HepG2 (cell line): Measurements from ENCODE around the gene BMI1. TPM values are rescaled to one million over a fixed set of nuclear protein-coding genes. Genes with fewer than 3 reads are reported as not detected.

Source experiments
- ATAC-seq: fragments of 200-7000 bp; cut with Tn5 transposase; 3 replicates; pipeline ENCODE4 v1.9.1; 2020; ENCODE audit warnings: mild to moderate bottlenecking, moderate library complexity
- BruUV-seq: library from RNA; stranded (reverse); fragments of 400-500 nt; replicated peaks from 2 replicates; lab custom pipeline; 2021; lab: Mats Ljungman, UMichigan
- CTCF ChIA-PET: fragments of 300-600 bp; formaldehyde crosslinking; extraction: SDS; loops from one replicate; lab custom pipeline; 2021; ENCODE audit warnings: low total read pairs, inconsistent platforms, low intra/inter-chr PET ratio; lab: Yijun Ruan, JAX
- POLR2A ChIA-PET: fragments of 350-600 bp; sonication (Branson Sonifier 250); formaldehyde crosslinking; loops from one replicate; lab custom pipeline; 2020; ENCODE audit warnings: antibody characterized with exemption, inconsistent platforms; lab: Yijun Ruan, JAX
- DNase-seq: peaks from one replicate; pipeline ENCODE4 v3.0.0-alpha.2; 2015; ENCODE audit warnings: low spot score
- FAIRE-seq: peaks from 3 replicates; lab custom pipeline; 2011; peaks lifted over from hg19 to GRCh38; lab: Jason Lieb, UNC
- H2AFZ ChIP-seq: one replicate; pipeline ENCODE4 v1.6.1; 2011; ENCODE audit warnings: low read length, inconsistent platforms
- H3K27ac ChIP-seq: fragments of 300-600 bp; 3 replicates; pipeline ENCODE4 v1.8.0; 2011; ENCODE audit warnings: mixed run types, mild to moderate bottlenecking, mixed read lengths, low read length, inconsistent platforms; ENCODE audit not compliant: insufficient read depth; ENCODE audit errors: extremely low read length
- H3K27me3 ChIP-seq, 2 experiments: fragments of 200-600 bp in 1 of 2; 2 replicates in 1 of 2; 3 replicates in 1 of 2; pipeline versions ENCODE4 v1.6.0 to v1.8.0; 2011; ENCODE audit warnings: low read length in 2 of 2, mild to moderate bottlenecking in 2 of 2, moderate library complexity in 2 of 2, inconsistent platforms in 1 of 2; ENCODE audit not compliant: insufficient read depth in 2 of 2, control insufficient read depth in 1 of 2
- H3K36me3 ChIP-seq, 2 experiments: fragments of 200-600 bp in 1 of 2; replicated peaks in 1 of 2; 2 replicates in 1 of 2; 3 replicates in 1 of 2; pipeline versions ENCODE4 v1.5.1 to v1.8.0; 2011; ENCODE audit warnings: low read length in 2 of 2, inconsistent platforms in 1 of 2; ENCODE audit not compliant: insufficient read depth in 2 of 2, control insufficient read depth in 1 of 2
- H3K4me1 ChIP-seq: 2 replicates; pipeline ENCODE4 v1.5.1; 2012; ENCODE audit warnings: low read length, inconsistent platforms; ENCODE audit not compliant: insufficient read depth
- H3K4me2 ChIP-seq: 2 replicates; pipeline ENCODE4 v1.6.0; 2011; ENCODE audit warnings: low read depth, low read length, inconsistent platforms
- H3K4me3 ChIP-seq, 3 experiments: fragments of 200-600 bp in 1 of 3; sonication (generic), shearing (Covaris generic) in 1 of 3; replicated peaks in 1 of 3; 2 replicates each; pipeline ENCODE4 v1.5.1; 2011 to 2016; ENCODE audit warnings: low read length in 3 of 3, inconsistent platforms in 2 of 3, low read depth in 2 of 3, mild to moderate bottlenecking in 2 of 3, control low read depth in 1 of 3, mixed read lengths in 1 of 3; ENCODE audit not compliant: insufficient read depth in 1 of 3
- H3K79me2 ChIP-seq: one replicate; pipeline ENCODE4 v1.6.1; 2011; ENCODE audit warnings: low read length, inconsistent platforms; ENCODE audit not compliant: insufficient read depth
- H3K9ac ChIP-seq: 2 replicates; pipeline ENCODE4 v1.6.0; 2011; ENCODE audit warnings: mild to moderate bottlenecking, low read depth, low read length, inconsistent platforms; ENCODE audit not compliant: insufficient read depth
- H3K9me3 ChIP-seq: 2 replicates; pipeline ENCODE4 v1.5.1; 2012; ENCODE audit warnings: mild to moderate bottlenecking, low read length
- H4K20me1 ChIP-seq: 2 replicates; pipeline ENCODE4 v1.6.0; 2011; ENCODE audit warnings: inconsistent platforms, mild to moderate bottlenecking, low read length, moderate library complexity; ENCODE audit not compliant: insufficient read depth
- AHR ChIP-seq: IDR thresholded peaks from 2 replicates; pipeline ENCODE4 v1.6.1; 2018; ENCODE audit warnings: missing genetic modification reagents, missing compliant biosample characterization
- ASH2L ChIP-seq: fragments of 300-600, 200-600 bp; sonication (generic); IDR thresholded peaks from 2 replicates; pipeline ENCODE4 v1.7.0; 2017; ENCODE audit warnings: low read depth, mild to moderate bottlenecking, moderate library complexity, mixed read lengths, low read length; ENCODE audit not compliant: insufficient read length
- LCORL ChIP-seq, 2 experiments: fragments of 450-650 bp in 1 of 2; sonication (generic) in 1 of 2; formaldehyde crosslinking in 1 of 2; IDR thresholded peaks; 2 replicates each; pipeline versions ENCODE4 v1.5.0 to v1.6.1; 2017 to 2020; ENCODE audit warnings: antibody characterized with exemption in 1 of 2, missing genetic modification reagents in 1 of 2
- PHF8 ChIP-seq: sonication (generic); formaldehyde crosslinking; IDR thresholded peaks from 2 replicates; pipeline ENCODE4 v1.5.0; 2020; ENCODE audit warnings: missing genetic modification reagents
- SP140L ChIP-seq: sonication (generic); formaldehyde crosslinking; IDR thresholded peaks from 2 replicates; pipeline ENCODE4 v1.4.0; 2020; ENCODE audit warnings: missing genetic modification reagents, borderline replicate concordance
- ZFP82 ChIP-seq: sonication (generic); formaldehyde crosslinking; IDR thresholded peaks from 2 replicates; pipeline ENCODE4 v1.5.1; 2020; ENCODE audit warnings: mild to moderate bottlenecking, missing genetic modification reagents, borderline replicate concordance
- ZFX ChIP-seq: sonication (generic); formaldehyde crosslinking; IDR thresholded peaks from 2 replicates; pipeline ENCODE4 v1.4.0; 2020; ENCODE audit warnings: mild to moderate bottlenecking, low read depth, missing genetic modification reagents, moderate library complexity
- ZNF709 ChIP-seq: sonication (generic); formaldehyde crosslinking; IDR thresholded peaks from 2 replicates; pipeline ENCODE4 v1.5.0; 2020; ENCODE audit warnings: mild to moderate bottlenecking, missing genetic modification reagents
- WGBS: methylation state at CpG from one replicate; pipeline ENCODE4 v1.1.6; 2017; ENCODE audit warnings: low lambda C conversion rate; 5-methylcytosine and 5-hydroxymethylcytosine counted together
- in situ Hi-C: cut with HindIII; loops from 2 replicates; pipeline ENCODE4 v1.10.0; 2017; ENCODE audit warnings: low pct_unique_long_range_greater_than_20kb; ENCODE audit not compliant: extremely low pct_ligation_motif_present
- intact Hi-C: fragments of 100-400 bp; cut with micrococcal nuclease; formaldehyde crosslinking; loops from one replicate; pipeline ENCODE4 v1.10.0; 2022; ENCODE audit not compliant: unreplicated experiment
- polyA plus RNA-seq, 8 experiments: library from polyadenylated mRNA; depleted of rRNA in 3 of 8; stranded (reverse) in 7 of 8; unstranded in 1 of 8; fragments of >200 nt; fragmentation: Illumina TruSeq in 4 of 8; extraction: Trizol in 4 of 8; gene quantifications; 2 replicates each; pipeline versions ENCODE4 v1.2.1 to v1.2.3, GENCODE V29; 2011 to 2016; ENCODE audit warnings: low read depth in 4 of 8, missing spikeins in 1 of 8, mixed read lengths in 1 of 8; ENCODE audit not compliant: insufficient read depth in 1 of 8
- total RNA-seq, 5 experiments: library from RNA; depleted of rRNA; stranded (reverse); fragments of >200 nt; fragmentation: Illumina TruSeq; extraction: Trizol; gene quantifications; 2 replicates each; pipeline ENCODE4 v1.2.3, GENCODE V29; 2016; ENCODE audit warnings: low read depth in 1 of 5
- TF ChIP-seq, protein P1 (sequence below): sonication (generic); formaldehyde crosslinking; IDR thresholded peaks from 2 replicates; pipeline ENCODE4 v1.4.0; 2020; ENCODE audit warnings: missing genetic modification reagents, borderline replicate concordance
- TF ChIP-seq, protein P2 (sequence below): IDR thresholded peaks from 2 replicates; pipeline ENCODE4 v1.6.1; 2016; ENCODE audit warnings: mild to moderate bottlenecking
- TF ChIP-seq, protein P3 (sequence below): IDR thresholded peaks from 2 replicates; pipeline ENCODE4 v1.6.1; 2012; ENCODE audit warnings: low read length, improper control_type of control experiment

The BMI1 gene
- total and polyA plus RNA-seq, 2 of the 13 experiments (the other 11 are each of a cell fraction or from before 2014, with no cell fraction given): 30.5 to 44.0 TPM

DNA sequence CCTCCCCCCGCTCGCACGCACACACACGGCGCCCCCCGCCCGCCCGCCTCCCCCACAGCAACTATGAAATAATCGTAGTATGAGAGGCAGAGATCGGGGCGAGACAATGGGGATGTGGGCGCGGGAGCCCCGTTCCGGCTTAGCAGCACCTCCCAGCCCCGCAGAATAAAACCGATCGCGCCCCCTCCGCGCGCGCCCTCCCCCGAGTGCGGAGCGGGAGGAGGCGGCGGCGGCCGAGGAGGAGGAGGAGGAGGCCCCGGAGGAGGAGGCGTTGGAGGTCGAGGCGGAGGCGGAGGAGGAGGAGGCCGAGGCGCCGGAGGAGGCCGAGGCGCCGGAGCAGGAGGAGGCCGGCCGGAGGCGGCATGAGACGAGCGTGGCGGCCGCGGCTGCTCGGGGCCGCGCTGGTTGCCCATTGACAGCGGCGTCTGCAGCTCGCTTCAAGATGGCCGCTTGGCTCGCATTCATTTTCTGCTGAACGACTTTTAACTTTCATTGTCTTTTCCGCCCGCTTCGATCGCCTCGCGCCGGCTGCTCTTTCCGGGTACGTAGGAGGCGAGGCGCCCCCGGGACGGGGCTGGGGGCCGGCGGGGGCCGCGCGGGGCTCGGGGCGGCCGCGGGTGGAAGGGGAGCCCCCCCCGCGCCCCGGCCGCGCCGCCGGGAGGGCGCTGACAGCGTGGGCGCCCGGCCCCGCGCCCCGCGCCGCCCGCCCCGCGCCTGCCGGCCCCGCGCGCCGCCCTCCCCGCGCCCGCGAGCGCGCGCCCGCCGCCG is 441 bp downstream of the BMI1 start:
- TSS peak; percentile 61 for BruUV-seq
- Histone ChIP-seq H4K20me1 (peaks cover 32% of the 10 kb centered on the region), H3K9ac (peak overlapping the region; percentile 87), H2AFZ (no peak overlapping the region), H3K27me3 (peaks cover 0 to 7% of the 10 kb centered on the region in 2 experiments; a peak in 2 of 5 replicates), H3K27ac (peak overlapping the region; percentile 82), H3K4me2 (peak overlapping the region; percentile 41), H3K9me3 (no peaks in the 10 kb centered on the region), H3K79me2 (peaks cover 40% of the 10 kb centered on the region), H3K36me3 (no peaks in the 10 kb centered on the region), H3K4me1 (peaks cover 62% of the 10 kb centered on the region), H3K4me3 (peak overlapping the region; percentile 76 to 97 (median 89))
- intact Hi-C loops: loop anchor here (5.0 to 10.0 kb wide), 3 partner anchors 193 to 666 kb away; no protein-coding TSS in a partner anchor
- CTCF ChIA-PET: no interaction called here
- FAIRE-seq: no peak
- peak; percentile 63 for ATAC-seq
- under 1% methylated on average over 43 of the region's 114 CpGs for WGBS
- POLR2A ChIA-PET: interaction anchor here (2.0 kb wide), 1 partner anchor 19 kb away, joined by 9 read pairs; no protein-coding TSS in a partner anchor
- in situ Hi-C loops: loop anchor here (25.0 kb wide), 2 partner anchors 391 to 809 kb away; partner anchors contain the start of gene PIP4K2A
- DNase-seq: peak; percentile 35
- no peak for TF ChIP-seq SP140L (CRISPR knock-in tag)
- TF ChIP-seq LCORL (IDR thresholded peaks at IDR 0.05): no peak
- peak; percentile 35; the same call in 1 of the 2 replicates for TF ChIP-seq LCORL (CRISPR knock-in tag; IDR thresholded peaks at IDR 0.05)
- peak; percentile 68 for TF ChIP-seq ZFX (CRISPR knock-in tag)
- no peak for TF ChIP-seq ZNF709
- TF ChIP-seq, protein P1, sequence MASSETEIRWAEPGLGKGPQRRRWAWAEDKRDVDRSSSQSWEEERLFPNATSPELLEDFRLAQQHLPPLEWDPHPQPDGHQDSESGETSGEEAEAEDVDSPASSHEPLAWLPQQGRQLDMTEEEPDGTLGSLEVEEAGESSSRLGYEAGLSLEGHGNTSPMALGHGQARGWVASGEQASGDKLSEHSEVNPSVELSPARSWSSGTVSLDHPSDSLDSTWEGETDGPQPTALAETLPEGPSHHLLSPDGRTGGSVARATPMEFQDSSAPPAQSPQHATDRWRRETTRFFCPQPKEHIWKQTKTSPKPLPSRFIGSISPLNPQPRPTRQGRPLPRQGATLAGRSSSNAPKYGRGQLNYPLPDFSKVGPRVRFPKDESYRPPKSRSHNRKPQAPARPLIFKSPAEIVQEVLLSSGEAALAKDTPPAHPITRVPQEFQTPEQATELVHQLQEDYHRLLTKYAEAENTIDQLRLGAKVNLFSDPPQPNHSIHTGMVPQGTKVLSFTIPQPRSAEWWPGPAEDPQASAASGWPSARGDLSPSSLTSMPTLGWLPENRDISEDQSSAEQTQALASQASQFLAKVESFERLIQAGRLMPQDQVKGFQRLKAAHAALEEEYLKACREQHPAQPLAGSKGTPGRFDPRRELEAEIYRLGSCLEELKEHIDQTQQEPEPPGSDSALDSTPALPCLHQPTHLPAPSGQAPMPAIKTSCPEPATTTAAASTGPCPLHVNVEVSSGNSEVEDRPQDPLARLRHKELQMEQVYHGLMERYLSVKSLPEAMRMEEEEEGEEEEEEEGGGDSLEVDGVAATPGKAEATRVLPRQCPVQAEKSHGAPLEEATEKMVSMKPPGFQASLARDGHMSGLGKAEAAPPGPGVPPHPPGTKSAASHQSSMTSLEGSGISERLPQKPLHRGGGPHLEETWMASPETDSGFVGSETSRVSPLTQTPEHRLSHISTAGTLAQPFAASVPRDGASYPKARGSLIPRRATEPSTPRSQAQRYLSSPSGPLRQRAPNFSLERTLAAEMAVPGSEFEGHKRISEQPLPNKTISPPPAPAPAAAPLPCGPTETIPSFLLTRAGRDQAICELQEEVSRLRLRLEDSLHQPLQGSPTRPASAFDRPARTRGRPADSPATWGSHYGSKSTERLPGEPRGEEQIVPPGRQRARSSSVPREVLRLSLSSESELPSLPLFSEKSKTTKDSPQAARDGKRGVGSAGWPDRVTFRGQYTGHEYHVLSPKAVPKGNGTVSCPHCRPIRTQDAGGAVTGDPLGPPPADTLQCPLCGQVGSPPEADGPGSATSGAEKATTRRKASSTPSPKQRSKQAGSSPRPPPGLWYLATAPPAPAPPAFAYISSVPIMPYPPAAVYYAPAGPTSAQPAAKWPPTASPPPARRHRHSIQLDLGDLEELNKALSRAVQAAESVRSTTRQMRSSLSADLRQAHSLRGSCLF (CRISPR knock-in tag): no peak
- peak; percentile 73 for TF ChIP-seq PHF8 (CRISPR knock-in tag)
- peak; percentile 71; the same call in 1 of the 2 replicates for TF ChIP-seq ZFP82 (CRISPR knock-in tag)
- TF ChIP-seq, protein P2, sequence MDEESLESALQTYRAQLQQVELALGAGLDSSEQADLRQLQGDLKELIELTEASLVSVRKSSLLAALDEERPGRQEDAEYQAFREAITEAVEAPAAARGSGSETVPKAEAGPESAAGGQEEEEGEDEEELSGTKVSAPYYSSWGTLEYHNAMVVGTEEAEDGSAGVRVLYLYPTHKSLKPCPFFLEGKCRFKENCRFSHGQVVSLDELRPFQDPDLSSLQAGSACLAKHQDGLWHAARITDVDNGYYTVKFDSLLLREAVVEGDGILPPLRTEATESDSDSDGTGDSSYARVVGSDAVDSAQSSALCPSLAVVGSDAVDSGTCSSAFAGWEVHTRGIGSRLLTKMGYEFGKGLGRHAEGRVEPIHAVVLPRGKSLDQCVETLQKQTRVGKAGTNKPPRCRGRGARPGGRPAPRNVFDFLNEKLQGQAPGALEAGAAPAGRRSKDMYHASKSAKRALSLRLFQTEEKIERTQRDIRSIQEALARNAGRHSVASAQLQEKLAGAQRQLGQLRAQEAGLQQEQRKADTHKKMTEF: peak; percentile 52; the same call in 1 of the 2 replicates
- peak; percentile 58 for TF ChIP-seq ASH2L
- TF ChIP-seq, protein P3, sequence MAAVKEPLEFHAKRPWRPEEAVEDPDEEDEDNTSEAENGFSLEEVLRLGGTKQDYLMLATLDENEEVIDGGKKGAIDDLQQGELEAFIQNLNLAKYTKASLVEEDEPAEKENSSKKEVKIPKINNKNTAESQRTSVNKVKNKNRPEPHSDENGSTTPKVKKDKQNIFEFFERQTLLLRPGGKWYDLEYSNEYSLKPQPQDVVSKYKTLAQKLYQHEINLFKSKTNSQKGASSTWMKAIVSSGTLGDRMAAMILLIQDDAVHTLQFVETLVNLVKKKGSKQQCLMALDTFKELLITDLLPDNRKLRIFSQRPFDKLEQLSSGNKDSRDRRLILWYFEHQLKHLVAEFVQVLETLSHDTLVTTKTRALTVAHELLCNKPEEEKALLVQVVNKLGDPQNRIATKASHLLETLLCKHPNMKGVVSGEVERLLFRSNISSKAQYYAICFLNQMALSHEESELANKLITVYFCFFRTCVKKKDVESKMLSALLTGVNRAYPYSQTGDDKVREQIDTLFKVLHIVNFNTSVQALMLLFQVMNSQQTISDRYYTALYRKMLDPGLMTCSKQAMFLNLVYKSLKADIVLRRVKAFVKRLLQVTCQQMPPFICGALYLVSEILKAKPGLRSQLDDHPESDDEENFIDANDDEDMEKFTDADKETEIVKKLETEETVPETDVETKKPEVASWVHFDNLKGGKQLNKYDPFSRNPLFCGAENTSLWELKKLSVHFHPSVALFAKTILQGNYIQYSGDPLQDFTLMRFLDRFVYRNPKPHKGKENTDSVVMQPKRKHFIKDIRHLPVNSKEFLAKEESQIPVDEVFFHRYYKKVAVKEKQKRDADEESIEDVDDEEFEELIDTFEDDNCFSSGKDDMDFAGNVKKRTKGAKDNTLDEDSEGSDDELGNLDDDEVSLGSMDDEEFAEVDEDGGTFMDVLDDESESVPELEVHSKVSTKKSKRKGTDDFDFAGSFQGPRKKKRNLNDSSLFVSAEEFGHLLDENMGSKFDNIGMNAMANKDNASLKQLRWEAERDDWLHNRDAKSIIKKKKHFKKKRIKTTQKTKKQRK: no peak
- no peak for TF ChIP-seq AHR (CRISPR knock-in tag)
